ENCODE data around the gene RFTN1. TPM values are rescaled to one million over a fixed set of nuclear protein-coding genes. Genes with fewer than 3 reads are reported as not detected.
A peak's percentile ranks its signal among the peaks of the same experiment; 100 is the strongest.

RFTN1 gene
- total RNA-seq, 1 experiment from 2014 or later, result 2.2 TPM

- no peak overlapping the region for H2BK5ac ChIP-seq (ENCODE audit: insufficient read length, low read length)
- H3K4me3 Mint-ChIP-seq, result 0 out of 5 replicates have a peak overlapping the region, but pooled peaks of 1 of the 2 experiments have one; percentile 48
- H3K14ac ChIP-seq (ENCODE audit: insufficient read depth, low read length), result no peak overlapping the region
- H3K27me3 ChIP-seq (ENCODE audit: insufficient read depth, low read length), result peaks cover 17% of the 10 kb centered on the region; the same call in 1 of the 2 replicates
- H3K4me2 ChIP-seq (ENCODE audit: insufficient read depth, insufficient read length, low read length), result no peak overlapping the region
- no peak overlapping the region for H3K18ac ChIP-seq (ENCODE audit: insufficient read length, low read depth, low read length)
- no peak overlapping the region for H3K23ac ChIP-seq (ENCODE audit: insufficient read length, low read depth, low read length)
- H2BK20ac ChIP-seq (ENCODE audit: low read depth, low read length, poor library complexity, severe bottlenecking), result no peak overlapping the region
- no peak overlapping the region for H2BK12ac ChIP-seq (ENCODE audit: insufficient read length, low read depth, low read length)
- no peak overlapping the region for H3K56ac ChIP-seq (ENCODE audit: insufficient read length, low read depth, low read length)
- H3K9me3 Mint-ChIP-seq, result no peaks in the 10 kb centered on the region; a peak in 2 of 5 replicates
- peaks cover 28 to 30% of the 10 kb centered on the region in 2 experiments for H3K4me1 Mint-ChIP-seq
- H2AFZ ChIP-seq (ENCODE audit: low read length), result no peak overlapping the region
- H3K4me1 ChIP-seq (ENCODE audit: insufficient read depth, low read length), result peaks cover 4% of the 10 kb centered on the region; the same call in 1 of the 2 replicates
- H4K5ac ChIP-seq (ENCODE audit: insufficient read length, low read depth, low read length), result no peak overlapping the region
- H4K91ac ChIP-seq (ENCODE audit: insufficient read length, low read depth, low read length), result no peak overlapping the region
- H3K79me1 ChIP-seq (ENCODE audit: insufficient read depth, low read depth, low read length, poor library complexity, severe bottlenecking), result no peaks in the 10 kb centered on the region
- H3K23me2 ChIP-seq (ENCODE audit: insufficient read length, low read depth, low read length, poor library complexity, severe bottlenecking), result peaks cover 16% of the 10 kb centered on the region
- peak overlapping the region in 1 of 3 experiments; percentile 93; a peak in 1 of 7 replicates for H3K27ac Mint-ChIP-seq
- no peaks in the 10 kb centered on the region for H3K79me2 ChIP-seq (ENCODE audit: insufficient read depth, low read length)
- H3K9me3 ChIP-seq (ENCODE audit: control insufficient read depth, low read depth, low read length), result no peaks in the 10 kb centered on the region
- H2AK5ac ChIP-seq (ENCODE audit: insufficient read length, low read length), result no peak overlapping the region
- no peak overlapping the region for H3T11ph ChIP-seq (ENCODE audit: low read length)
- peaks cover 47% of the 10 kb centered on the region for H3K27me3 Mint-ChIP-seq (ENCODE audit: low read depth)
- no peak overlapping the region for H3K27ac ChIP-seq (ENCODE audit: insufficient read length, low read depth, low read length)
- WGBS (ENCODE audit: extremely low coverage, insufficient read length, low lambda C conversion rate), result no CpG with 5 or more reads among the region's 6 CpGs
- H2BK120ac ChIP-seq (ENCODE audit: low read depth, low read length, poor library complexity, severe bottlenecking), result no peak overlapping the region
- no peak overlapping the region for H2BK15ac ChIP-seq (ENCODE audit: low read depth, low read length)
- no peak overlapping the region for H3K4ac ChIP-seq (ENCODE audit: low read depth, low read length)
- no peaks in the 10 kb centered on the region for H3K36me3 Mint-ChIP-seq (ENCODE audit: insufficient read depth in 1 of 3, low read depth in 3 of 3)
- TF ChIP-seq CTCF (conservative IDR thresholded peaks at IDR 0.05), result peak; percentile 64
- no peak for DNase-seq
- no peaks in the 10 kb centered on the region for H4K20me1 ChIP-seq (ENCODE audit: control insufficient read depth, insufficient read depth, insufficient read length)
- no peak overlapping the region for H3K9ac ChIP-seq (ENCODE audit: extremely low read depth, insufficient read length, low read length)
- H4K8ac ChIP-seq (replicated peaks; ENCODE audit: insufficient read length, low read depth, low read length), result no peak overlapping the region
Observed at GRCh38 chr3:16516695-16517481, 3.4 kb upstream of the RFTN1 start.
